ENCODE results near the gene PRDM13.

DNA sequence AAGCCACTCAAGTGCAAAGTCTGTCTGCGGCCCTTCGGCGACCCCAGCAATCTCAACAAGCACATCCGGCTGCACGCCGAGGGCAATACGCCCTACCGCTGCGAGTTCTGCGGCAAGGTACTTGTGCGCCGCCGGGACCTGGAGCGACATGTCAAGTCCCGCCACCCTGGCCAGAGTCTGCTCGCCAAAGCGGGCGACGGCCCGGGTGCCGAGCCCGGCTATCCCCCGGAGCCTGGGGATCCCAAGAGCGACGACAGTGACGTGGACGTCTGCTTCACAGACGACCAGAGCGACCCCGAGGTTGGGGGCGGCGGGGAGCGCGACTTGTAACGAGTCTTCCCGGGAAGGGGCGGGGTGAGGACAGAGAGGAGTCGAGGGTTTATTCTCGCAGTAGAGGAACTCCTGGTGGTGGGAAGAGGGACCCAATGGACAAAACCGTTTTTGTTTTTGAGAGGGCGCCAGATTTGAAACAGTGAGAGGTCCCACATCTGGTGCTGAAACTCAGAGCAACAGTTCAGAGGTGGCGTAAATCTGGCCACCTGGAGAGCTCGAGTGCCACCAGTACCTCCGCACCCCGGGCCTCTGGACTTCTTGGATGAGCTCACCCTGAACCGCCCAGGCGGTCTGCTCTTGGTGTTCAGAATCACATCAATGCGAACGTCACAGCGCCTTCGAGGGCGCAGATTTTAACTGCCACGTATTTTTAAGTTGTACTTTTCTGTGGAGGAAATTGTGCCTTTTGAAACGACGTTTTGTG is 8.0 kb downstream of the PRDM13 start:
- TF ChIP-seq TAF1 (conservative IDR thresholded peaks at IDR 0.05): no peak
- TF ChIP-seq CTCF (IDR thresholded peaks at IDR 0.05; ENCODE audit: low read depth, low read length, missing input control): no peak
- TF ChIP-seq ATF3 (IDR thresholded peaks at IDR 0.05): no peak
- TF ChIP-seq SP1 (IDR thresholded peaks at IDR 0.05): no peak
- no peak for TF ChIP-seq MAX (IDR thresholded peaks at IDR 0.05)
- no peak for TF ChIP-seq HNF4G (IDR thresholded peaks at IDR 0.05)
- TF ChIP-seq, protein P1, sequence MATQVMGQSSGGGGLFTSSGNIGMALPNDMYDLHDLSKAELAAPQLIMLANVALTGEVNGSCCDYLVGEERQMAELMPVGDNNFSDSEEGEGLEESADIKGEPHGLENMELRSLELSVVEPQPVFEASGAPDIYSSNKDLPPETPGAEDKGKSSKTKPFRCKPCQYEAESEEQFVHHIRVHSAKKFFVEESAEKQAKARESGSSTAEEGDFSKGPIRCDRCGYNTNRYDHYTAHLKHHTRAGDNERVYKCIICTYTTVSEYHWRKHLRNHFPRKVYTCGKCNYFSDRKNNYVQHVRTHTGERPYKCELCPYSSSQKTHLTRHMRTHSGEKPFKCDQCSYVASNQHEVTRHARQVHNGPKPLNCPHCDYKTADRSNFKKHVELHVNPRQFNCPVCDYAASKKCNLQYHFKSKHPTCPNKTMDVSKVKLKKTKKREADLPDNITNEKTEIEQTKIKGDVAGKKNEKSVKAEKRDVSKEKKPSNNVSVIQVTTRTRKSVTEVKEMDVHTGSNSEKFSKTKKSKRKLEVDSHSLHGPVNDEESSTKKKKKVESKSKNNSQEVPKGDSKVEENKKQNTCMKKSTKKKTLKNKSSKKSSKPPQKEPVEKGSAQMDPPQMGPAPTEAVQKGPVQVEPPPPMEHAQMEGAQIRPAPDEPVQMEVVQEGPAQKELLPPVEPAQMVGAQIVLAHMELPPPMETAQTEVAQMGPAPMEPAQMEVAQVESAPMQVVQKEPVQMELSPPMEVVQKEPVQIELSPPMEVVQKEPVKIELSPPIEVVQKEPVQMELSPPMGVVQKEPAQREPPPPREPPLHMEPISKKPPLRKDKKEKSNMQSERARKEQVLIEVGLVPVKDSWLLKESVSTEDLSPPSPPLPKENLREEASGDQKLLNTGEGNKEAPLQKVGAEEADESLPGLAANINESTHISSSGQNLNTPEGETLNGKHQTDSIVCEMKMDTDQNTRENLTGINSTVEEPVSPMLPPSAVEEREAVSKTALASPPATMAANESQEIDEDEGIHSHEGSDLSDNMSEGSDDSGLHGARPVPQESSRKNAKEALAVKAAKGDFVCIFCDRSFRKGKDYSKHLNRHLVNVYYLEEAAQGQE (IDR thresholded peaks at IDR 0.05): peak; percentile 47
- TF ChIP-seq JUND (IDR thresholded peaks at IDR 0.05): no peak
- TF ChIP-seq YY1 (IDR thresholded peaks at IDR 0.05): no peak
- TF ChIP-seq GABPA (IDR thresholded peaks at IDR 0.05 in 1 of 2, conservative IDR thresholded peaks at IDR 0.05 in 1 of 2): no peak
- TF ChIP-seq RAD21 (IDR thresholded peaks at IDR 0.05): no peak

Measured in liver (tissue), 3 donors.